Measurements from ENCODE around the gene NOP16.

The NOP16 gene

GRCh38 chr5:176386491-176386890 is 1.9 kb downstream of the NOP16 start:
- DNase-seq (ENCODE audit: low spot score): no peak

GRCh38 chr5:176384991-176385390 is 3.4 kb downstream of the NOP16 start:
- DNase-seq (ENCODE audit: low spot score): no peak

GRCh38 chr5:176384366-176384930 is 4.0 kb downstream of the NOP16 start:
- DNase-seq (ENCODE audit: low spot score): no peak

GRCh38 chr5:176383961-176384360 is 4.4 kb downstream of the NOP16 start:
- DNase-seq (ENCODE audit: low spot score): no peak

- DNase-seq (ENCODE audit: low spot score): no peak
Observed at GRCh38 chr5:176383248-176383905, 5.0 kb downstream of the NOP16 start.

- no peak for DNase-seq (ENCODE audit: low spot score)
Observed at GRCh38 chr5:176382721-176383120, 5.7 kb downstream of the NOP16 start.

GRCh38 chr5:176381979-176382378 is 6.4 kb downstream of the NOP16 start:
- DNase-seq (ENCODE audit: low spot score): no peak

- no peak for DNase-seq (ENCODE audit: low spot score)
Observed at GRCh38 chr5:176381423-176381822, 7.0 kb downstream of the NOP16 start.

- DNase-seq (ENCODE audit: low spot score): no peak
Observed at GRCh38 chr5:176379881-176380280, 8.5 kb downstream of the NOP16 start.

- DNase-seq (ENCODE audit: low spot score): no peak
Observed at GRCh38 chr5:176373100-176373818, 15.1 kb downstream of the NOP16 start.

GRCh38 chr5:176371621-176372539 is 16.5 kb downstream of the NOP16 start:
- no peak for DNase-seq (ENCODE audit: low spot score)

GRCh38 chr5:176369934-176370711 is 18.3 kb downstream of the NOP16 start:
- no peak for DNase-seq (ENCODE audit: low spot score)

- DNase-seq (ENCODE audit: low spot score): no peak
Observed at GRCh38 chr5:176368726-176369125, 19.7 kb downstream of the NOP16 start.

GRCh38 chr5:176366232-176366894 is 22.0 kb downstream of the NOP16 start:
- DNase-seq (ENCODE audit: low spot score): no peak

GRCh38 chr5:176365351-176366231 is 22.8 kb downstream of the NOP16 start, which contains the start of gene ARL10:
TSS of gene ARL10 (plus strand) at chr5:176365487. CDS start at chr5:176365564, 77 bp downstream.
- peak; percentile 54 for DNase-seq (ENCODE audit: low spot score)

GRCh38 chr5:176364765-176365350 is 23.5 kb downstream of the NOP16 start:
- no peak for DNase-seq (ENCODE audit: low spot score)

GRCh38 chr5:176362233-176362490 is 26.2 kb downstream of the NOP16 start:
- no peak for DNase-seq (ENCODE audit: low spot score)

GRCh38 chr5:176361437-176362232 is 26.8 kb downstream of the NOP16 start, which contains the start of gene KIAA1191:
TSS of gene KIAA1191 (minus strand) at chr5:176361764. CDS start at chr5:176359508, 2,256 bp downstream.
- peak; percentile 96 for DNase-seq (ENCODE audit: low spot score)

All from CD4-positive, alpha-beta T cell treated with Interleukin-2 at 100 ng/mL for 4 hours (primary cell).